Stimulated activated CD8-positive, alpha-beta memory T cell treated with anti-CD3 and anti-CD28 coated beads, Interleukin-12 subunit alpha, Interleukin-12 subunit beta, amount 100 ng/mL, for 24 hours (primary cell): ENCODE results near the gene AKAP14.
A peak's percentile ranks its signal among the peaks of the same experiment; 100 is the strongest.
"Not testable (repeated sequence)": the region's sequence is repeated elsewhere in the genome, so short reads cannot be mapped to it uniquely, and the experiment has no call there.

Experiments
- DNase-seq: peaks from one replicate; pipeline ENCODE4 v3.0.0-alpha.2; 2020; ENCODE audit errors: extremely low read depth

Gene AKAP14

GRCh38 chrX:119895843-119896326, at the start of gene AKAP14:
AKAP14 (plus strand) TSS chrX:119895893; CDS start chrX:119903224, 7,331 bp downstream.
- no peak for DNase-seq

- DNase-seq, result peak; percentile 83
Measured at GRCh38 chrX:119852382-119853353, 43.0 kb upstream of the AKAP14 start, which contains the start of gene UPF3B. UPF3B (minus strand) TSS chrX:119852963; CDS start chrX:119852928, 35 bp downstream.

DNA sequence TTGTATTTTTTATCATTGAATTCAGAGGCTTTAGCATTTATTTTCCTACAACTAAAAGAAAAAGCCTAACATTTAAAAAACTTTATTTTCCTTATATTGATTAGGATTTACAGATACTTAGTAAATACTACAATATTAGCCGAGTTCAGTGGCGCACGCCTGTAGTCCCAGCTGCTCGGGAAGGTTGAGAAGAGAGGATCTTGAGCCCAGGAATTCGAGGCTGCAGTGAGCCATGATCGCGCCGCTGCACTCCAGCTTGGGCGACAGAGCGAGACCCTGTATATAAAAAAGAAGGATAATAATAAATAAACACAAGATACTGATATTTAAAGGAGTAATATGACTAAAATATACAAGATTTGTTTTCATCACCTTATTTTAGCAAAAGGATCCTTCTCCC, 42.2 kb upstream of the AKAP14 start:
- DNase-seq, result no peak

- DNase-seq, result no peak
Measured at GRCh38 chrX:119870626-119871131, 25.0 kb upstream of the AKAP14 start.

DNA sequence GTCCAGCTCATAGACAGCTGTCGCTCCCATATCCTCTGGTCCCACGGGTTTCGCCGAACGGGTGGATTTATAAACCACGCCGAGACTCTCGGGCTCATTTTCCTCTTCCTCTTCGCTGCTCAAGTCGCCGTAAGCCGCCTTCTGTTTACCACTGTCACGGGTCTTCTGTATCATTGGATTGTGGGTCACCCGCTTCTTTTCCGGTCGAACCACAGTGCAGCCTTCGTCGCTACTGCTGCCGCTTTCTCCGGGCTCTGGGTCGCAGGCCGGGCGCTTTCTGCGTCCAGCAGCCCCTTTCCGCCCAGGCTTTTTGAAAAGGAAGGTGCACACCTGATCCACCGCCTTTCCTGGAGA, 24.5 kb upstream of the AKAP14 start:
- no peak for DNase-seq

GRCh38 chrX:119871599-119872395, 23.9 kb upstream of the AKAP14 start, which contains the start of the genes NDUFA1 and RNF113A:
NDUFA1 (plus strand) TSS chrX:119871832; CDS start chrX:119871912, 80 bp downstream.
RNF113A (minus strand) TSS chrX:119871733; CDS start chrX:119871613, 120 bp downstream.
- peak; percentile 54 for DNase-seq

- DNase-seq, result no peak
Measured at GRCh38 chrX:119878740-119879139, 17.0 kb upstream of the AKAP14 start.

DNA sequence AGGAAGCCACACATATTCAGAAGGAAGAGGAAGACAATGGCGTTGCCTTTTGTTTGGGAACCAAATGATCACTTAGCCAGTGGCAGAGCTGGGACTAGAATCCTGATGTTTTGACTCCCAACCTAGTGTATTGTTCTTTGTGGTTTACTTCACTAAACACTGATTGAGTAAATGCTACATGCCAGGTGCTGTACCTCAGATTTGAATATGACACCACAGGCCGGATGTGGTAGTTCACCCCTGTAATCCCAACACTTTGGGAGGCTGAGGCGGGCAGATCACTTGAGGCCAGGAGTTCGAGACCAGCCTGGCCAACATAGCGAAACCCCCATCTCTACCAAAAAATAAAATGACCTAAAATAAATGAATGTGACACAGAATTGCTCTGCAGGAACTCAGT, 15.6 kb upstream of the AKAP14 start:
- DNase-seq, result no peak

- no peak for DNase-seq
Measured at GRCh38 chrX:119880552-119881437, 14.9 kb upstream of the AKAP14 start.

- DNase-seq, result no peak
Measured at GRCh38 chrX:119885554-119886428, 9.9 kb upstream of the AKAP14 start.

DNA sequence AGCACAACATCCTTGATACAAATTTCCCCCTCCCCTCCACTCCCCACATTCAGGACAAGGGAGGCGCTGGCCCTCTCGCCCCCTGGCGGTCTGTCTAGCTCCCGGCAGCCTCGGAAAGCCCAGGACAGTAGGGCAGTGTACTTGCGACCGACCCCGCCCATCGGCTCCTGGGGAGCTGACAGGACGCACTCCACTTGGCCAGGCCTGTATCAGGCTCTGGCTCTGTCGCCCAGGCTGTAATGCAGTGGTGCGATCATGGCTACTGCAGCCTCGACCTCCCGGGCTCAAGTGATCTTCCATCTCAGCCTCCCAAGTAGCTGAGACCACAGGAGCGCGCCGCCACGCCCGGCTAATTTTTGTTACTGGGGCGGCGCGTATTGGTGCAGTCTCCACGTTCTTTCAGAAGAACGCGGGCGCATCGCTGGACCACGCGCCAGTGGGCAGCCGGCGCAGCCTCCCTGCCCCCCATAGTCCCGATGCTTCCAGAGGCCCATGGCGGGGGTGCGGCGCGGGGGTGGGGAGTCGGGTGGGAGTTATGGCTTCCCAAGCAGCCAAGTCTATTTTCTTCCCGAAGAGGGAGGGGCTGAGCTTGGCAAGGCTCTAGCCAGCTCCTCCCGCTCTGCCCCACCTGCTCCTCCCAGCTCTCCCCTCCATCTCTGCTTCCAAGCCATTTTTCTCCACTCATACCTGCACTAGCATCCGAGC, 7.8 kb upstream of the AKAP14 start:
- DNase-seq, result no peak

- not testable (repeated sequence) for DNase-seq
Measured at GRCh38 chrX:119890626-119891025, 5.1 kb upstream of the AKAP14 start.

- DNase-seq, result not testable (repeated sequence)
Measured at GRCh38 chrX:119891961-119892692, 3.6 kb upstream of the AKAP14 start.

- no peak for DNase-seq
Measured at GRCh38 chrX:119899125-119899524, 3.4 kb downstream of the AKAP14 start.

- no peak for DNase-seq
Measured at GRCh38 chrX:119900976-119901375, 5.3 kb downstream of the AKAP14 start.

DNA sequence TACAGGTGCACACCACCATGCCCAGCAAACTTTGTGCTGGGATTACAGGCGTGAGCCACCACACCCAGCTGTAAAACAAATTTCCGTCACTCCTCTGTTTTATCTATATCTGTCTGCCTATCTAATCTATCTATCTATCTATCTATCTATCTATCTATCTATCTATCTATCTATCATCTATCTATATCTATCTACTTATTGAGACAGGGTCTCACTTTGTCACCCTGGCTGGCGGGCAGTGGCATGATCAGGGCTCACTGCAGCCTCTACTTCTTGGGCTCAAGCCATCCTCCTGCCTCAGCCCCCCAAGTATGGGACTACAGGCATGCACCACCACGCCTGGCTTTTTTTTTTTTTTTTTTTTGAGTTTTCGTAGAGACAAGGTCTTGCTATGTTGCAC, 20.6 kb downstream of the AKAP14 start:
- DNase-seq, result no peak

DNA sequence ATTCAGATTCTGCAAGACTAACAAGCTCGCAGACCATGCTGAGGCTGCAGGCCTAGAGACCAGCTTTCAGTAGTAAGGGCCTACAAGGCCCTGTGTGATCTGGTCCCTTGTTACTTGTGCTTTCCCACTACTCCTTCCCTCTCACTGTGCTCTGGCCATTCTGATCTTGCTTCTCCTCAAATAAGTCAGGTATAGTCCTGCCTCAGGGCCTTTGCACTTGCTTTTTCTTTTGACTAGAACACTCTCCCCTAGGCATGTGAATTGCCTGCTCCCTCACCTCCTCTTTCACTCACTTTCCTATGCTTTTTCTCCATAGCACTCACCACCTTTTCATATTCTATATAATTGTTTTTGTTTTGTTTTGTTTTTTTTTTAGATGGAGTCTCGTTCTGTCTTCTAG, 22.2 kb downstream of the AKAP14 start:
- no peak for DNase-seq

DNA sequence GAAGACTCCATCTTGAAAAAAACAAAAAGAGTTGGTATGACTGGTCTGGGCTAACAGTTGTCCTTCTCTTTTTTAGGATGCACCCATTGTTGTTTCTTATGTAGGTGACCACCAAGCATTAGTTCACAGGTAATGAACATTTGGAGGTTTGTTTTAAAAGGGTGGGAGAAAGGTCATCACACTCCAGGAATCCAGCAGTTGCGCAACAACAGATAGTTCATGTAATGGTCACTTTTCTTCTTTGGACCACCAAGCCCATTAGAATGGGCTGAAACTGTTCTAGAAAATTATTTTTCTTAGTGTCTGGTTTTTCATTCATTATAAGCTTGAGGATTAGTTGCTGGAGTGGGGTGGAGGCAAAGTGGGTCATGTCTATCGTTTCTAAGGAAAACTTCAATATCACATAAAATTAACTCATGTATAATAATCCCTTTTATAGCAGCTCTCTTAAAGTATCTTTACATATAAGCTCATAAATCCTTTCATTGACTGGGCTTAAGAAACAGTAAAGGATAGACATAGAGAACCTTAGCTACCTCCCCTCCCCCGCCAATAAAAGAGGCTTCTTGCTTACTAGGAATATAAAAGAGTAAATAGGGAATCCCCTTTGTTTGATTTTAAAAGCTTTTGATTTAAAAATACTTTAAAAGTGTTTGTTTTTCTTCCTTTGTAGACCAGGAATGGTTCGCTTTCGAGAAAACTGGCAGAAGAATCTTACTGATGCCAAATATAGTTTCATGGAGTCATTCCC, 24.3 kb downstream of the AKAP14 start:
- DNase-seq, result no peak
